GM10847 (cell line): Measurements from ENCODE around the gene USP28.

ENCODE experiments used
- POLR2A ChIP-seq: IDR thresholded peaks from 2 replicates; pipeline ENCODE4 v1.6.1; 2011; ENCODE audit not compliant: insufficient read length; ENCODE audit errors: extremely low read depth

USP28 gene

DNA sequence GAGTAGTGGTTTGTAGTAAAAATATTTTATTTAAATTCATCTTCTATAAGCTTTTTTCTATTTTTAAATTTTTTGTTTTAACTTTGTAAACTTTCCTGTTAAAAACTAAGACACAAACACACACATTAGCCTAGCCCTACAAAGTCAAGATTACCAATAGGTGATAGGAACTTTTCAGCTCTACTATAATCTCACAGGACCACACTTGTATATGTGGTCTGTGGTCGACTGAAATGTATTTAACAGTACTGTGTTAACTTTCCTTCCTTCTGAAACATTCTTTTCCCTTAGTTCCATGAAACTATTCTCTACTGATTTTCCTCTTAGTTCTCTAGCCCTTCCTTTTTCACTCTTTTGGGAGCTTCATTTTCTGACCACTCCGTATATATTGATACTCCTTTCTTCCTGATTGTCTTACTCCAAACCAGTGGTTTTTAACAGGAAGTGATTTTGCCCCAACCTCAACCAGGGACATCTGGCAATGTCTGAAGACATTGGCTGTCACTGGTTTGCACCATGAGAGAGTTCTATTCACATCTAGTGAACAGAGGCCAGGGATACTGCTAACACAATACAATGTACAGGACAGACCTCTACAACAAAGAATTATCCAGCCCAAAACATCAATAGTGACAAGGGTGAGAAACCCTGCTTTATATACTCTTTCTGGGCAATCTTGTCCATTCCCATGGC, 110.7 kb downstream of the USP28 start:
- TF ChIP-seq POLR2A = no peak

DNA sequence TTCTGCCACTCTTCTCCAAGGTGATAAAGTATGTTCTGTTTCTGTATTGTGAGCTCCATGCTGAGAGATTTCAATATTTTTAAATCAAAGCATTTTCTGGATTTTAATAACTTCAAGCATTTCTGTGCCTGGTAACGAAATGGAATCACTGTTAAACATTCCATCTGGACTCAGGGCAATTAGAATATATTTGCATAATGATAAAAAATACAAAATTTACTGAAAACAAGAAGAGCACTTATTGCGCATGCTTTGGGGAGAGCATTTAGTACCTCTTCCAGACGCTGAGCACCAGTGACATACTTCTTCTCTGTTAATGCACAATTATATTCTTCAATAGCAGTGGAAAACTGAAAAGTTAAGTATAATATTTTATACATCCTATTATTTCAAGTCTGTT, 115.1 kb downstream of the USP28 start:
- no peak for TF ChIP-seq POLR2A

GRCh38 chr11:113752932-113753331, 122.4 kb downstream of the USP28 start:
- TF ChIP-seq POLR2A = no peak
